ENCODE data around the gene SEPTIN11. TPM values are rescaled to one million over a fixed set of nuclear protein-coding genes. Genes with fewer than 3 reads are reported as not detected.
A peak's percentile ranks its signal among the peaks of the same experiment; 100 is the strongest.

SEPTIN11 gene
- total and polyA plus RNA-seq, 4 donors: 17.2 to 37.4 (median 25.1) TPM

DNA sequence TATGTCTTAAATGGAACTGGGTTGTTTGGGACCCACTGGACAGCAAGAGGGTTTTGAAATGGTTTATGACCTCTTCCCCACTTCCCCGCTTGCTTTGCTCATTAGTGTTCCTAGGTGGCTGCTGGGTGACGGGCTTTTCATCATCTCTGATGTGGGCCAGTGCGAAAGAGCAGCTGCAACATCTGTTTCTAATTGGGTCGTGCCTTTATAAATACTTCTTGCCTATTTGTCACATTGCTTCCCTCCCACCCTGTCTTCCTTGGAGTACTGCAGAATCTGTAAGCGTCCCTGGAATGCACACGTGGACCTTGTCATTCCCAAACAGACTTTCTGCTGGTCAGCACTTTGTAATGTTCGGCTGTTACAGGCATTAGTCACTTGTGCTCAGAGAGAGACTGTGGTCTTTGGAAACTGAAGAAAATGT is 35.2 kb downstream of the SEPTIN11 start:
- Histone ChIP-seq H3K4me3 (ENCODE audit: low read depth in 1 of 3, low read length in 3 of 3) (no peak overlapping the region), H3K9me3 (ENCODE audit: control insufficient read depth in 4 of 4, low read length in 3 of 4) (no peaks in the 10 kb centered on the region), H3K27me3 (ENCODE audit: control insufficient read depth in 4 of 4, insufficient read depth in 4 of 4, low read length in 3 of 4) (no peaks in the 10 kb centered on the region), H3K4me1 (ENCODE audit: control insufficient read depth in 4 of 4, insufficient read depth in 4 of 4, low read length in 3 of 4) (peaks cover 2 to 24% (median 17%) of the 10 kb centered on the region in 4 donors), H3K27ac (ENCODE audit: low read depth in 1 of 2, low read length in 2 of 2) (peak overlapping the region; percentile 53 to 65), H3K36me3 (ENCODE audit: control insufficient read depth in 4 of 4, insufficient read depth in 3 of 4, low read depth in 1 of 4, low read length in 3 of 4) (no peaks in the 10 kb centered on the region), H3K9ac (ENCODE audit: low read depth in 1 of 2, low read length in 2 of 2) (no peak overlapping the region)
- TF ChIP-seq ATF3 (IDR thresholded peaks at IDR 0.05) (peak; percentile 12), REST (IDR thresholded peaks at IDR 0.05) (peak; percentile 90), RXRA (IDR thresholded peaks at IDR 0.05) (peak; percentile 62 to 66), EGR1 (IDR thresholded peaks at IDR 0.05; ENCODE audit: low read depth in 2 of 2) (no peak), YY1 (IDR thresholded peaks at IDR 0.05) (peak; percentile 17), FOXA2 (IDR thresholded peaks at IDR 0.05) (peak; percentile 11), HNF4G (IDR thresholded peaks at IDR 0.05) (no peak), GABPA (IDR thresholded peaks at IDR 0.05 in 1 of 2, conservative IDR thresholded peaks at IDR 0.05 in 1 of 2) (no peak), FOXA1 (IDR thresholded peaks at IDR 0.05) (no peak), JUND (IDR thresholded peaks at IDR 0.05) (peak in 1 of 2 donors; percentile 58), TAF1 (conservative IDR thresholded peaks at IDR 0.05) (peak; percentile 25), ZBTB33 (IDR thresholded peaks at IDR 0.05) (no peak), HNF4A (conservative IDR thresholded peaks at IDR 0.05) (peak; percentile 46 to 61), NR2F2 (IDR thresholded peaks at IDR 0.05) (peak; percentile 58), RAD21 (IDR thresholded peaks at IDR 0.05) (peak; percentile 26 to 62), SP1 (IDR thresholded peaks at IDR 0.05) (peak; percentile 83)
- TF ChIP-seq, protein P1, sequence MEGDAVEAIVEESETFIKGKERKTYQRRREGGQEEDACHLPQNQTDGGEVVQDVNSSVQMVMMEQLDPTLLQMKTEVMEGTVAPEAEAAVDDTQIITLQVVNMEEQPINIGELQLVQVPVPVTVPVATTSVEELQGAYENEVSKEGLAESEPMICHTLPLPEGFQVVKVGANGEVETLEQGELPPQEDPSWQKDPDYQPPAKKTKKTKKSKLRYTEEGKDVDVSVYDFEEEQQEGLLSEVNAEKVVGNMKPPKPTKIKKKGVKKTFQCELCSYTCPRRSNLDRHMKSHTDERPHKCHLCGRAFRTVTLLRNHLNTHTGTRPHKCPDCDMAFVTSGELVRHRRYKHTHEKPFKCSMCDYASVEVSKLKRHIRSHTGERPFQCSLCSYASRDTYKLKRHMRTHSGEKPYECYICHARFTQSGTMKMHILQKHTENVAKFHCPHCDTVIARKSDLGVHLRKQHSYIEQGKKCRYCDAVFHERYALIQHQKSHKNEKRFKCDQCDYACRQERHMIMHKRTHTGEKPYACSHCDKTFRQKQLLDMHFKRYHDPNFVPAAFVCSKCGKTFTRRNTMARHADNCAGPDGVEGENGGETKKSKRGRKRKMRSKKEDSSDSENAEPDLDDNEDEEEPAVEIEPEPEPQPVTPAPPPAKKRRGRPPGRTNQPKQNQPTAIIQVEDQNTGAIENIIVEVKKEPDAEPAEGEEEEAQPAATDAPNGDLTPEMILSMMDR (IDR thresholded peaks at IDR 0.05; ENCODE audit: low read depth, low read length, missing input control): no peak
- TF ChIP-seq, protein P2, sequence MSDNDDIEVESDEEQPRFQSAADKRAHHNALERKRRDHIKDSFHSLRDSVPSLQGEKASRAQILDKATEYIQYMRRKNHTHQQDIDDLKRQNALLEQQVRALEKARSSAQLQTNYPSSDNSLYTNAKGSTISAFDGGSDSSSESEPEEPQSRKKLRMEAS (IDR thresholded peaks at IDR 0.05): peak; percentile 83
- 26% methylated on average over 7 of the region's 7 CpGs for WGBS
- DNase-seq (ENCODE audit: low spot score): peak; percentile 40

All from liver (tissue), 9 donors.